Measurements from ENCODE around the gene DMWD. TPM values are rescaled to one million over a fixed set of nuclear protein-coding genes. Genes with fewer than 3 reads are reported as not detected.
"Not testable (repeated sequence)": the region's sequence is repeated elsewhere in the genome, so short reads cannot be mapped to it uniquely, and the experiment has no call there.

DMWD gene
- total RNA-seq, 1 donor from 2014 or later, result 29.9 TPM

GRCh38 chr19:45761714-45762113, 30.9 kb downstream of the DMWD start:
- no peaks in the 10 kb centered on the region for H3K36me3 ChIP-seq (ENCODE audit: control insufficient read depth, insufficient read depth, low read length)
- no peak for DNase-seq (ENCODE audit: low read depth)
- no peak overlapping the region for H3K4me3 ChIP-seq (ENCODE audit: low read depth, low read length)
- TF ChIP-seq CTCF (IDR thresholded peaks at IDR 0.05; ENCODE audit: insufficient read depth, low read length, poor library complexity, severe bottlenecking), result no peak
- peaks cover 7% of the 10 kb centered on the region for H3K27me3 ChIP-seq (ENCODE audit: control insufficient read depth, insufficient read depth, low read length)

- Histone ChIP-seq H3K4me3 (ENCODE audit: low read depth, low read length) (no peak overlapping the region), H3K36me3 (ENCODE audit: control insufficient read depth, insufficient read depth, low read length) (no peaks in the 10 kb centered on the region), H3K27me3 (ENCODE audit: control insufficient read depth, insufficient read depth, low read length) (peaks cover 8% of the 10 kb centered on the region)
- no peak for TF ChIP-seq CTCF (IDR thresholded peaks at IDR 0.05; ENCODE audit: insufficient read depth, low read length, poor library complexity, severe bottlenecking)
- DNase-seq (ENCODE audit: low read depth), result no peak
Observed at GRCh38 chr19:45758921-45759320, 33.7 kb downstream of the DMWD start.

- TF ChIP-seq CTCF (IDR thresholded peaks at IDR 0.05; ENCODE audit: insufficient read depth, low read length, poor library complexity, severe bottlenecking), result no peak
- H3K36me3 ChIP-seq (ENCODE audit: control insufficient read depth, insufficient read depth, low read length), result no peaks in the 10 kb centered on the region
- no peak overlapping the region for H3K4me3 ChIP-seq (ENCODE audit: low read depth, low read length)
- DNase-seq (ENCODE audit: low read depth), result no peak
- H3K27me3 ChIP-seq (ENCODE audit: control insufficient read depth, insufficient read depth, low read length), result peaks cover 2% of the 10 kb centered on the region
Observed at GRCh38 chr19:45757695-45758094, 35.0 kb downstream of the DMWD start.

- no peak for DNase-seq (ENCODE audit: low read depth)
- H3K4me3 ChIP-seq (ENCODE audit: low read depth, low read length), result no peak overlapping the region
- TF ChIP-seq CTCF (IDR thresholded peaks at IDR 0.05; ENCODE audit: insufficient read depth, low read length, poor library complexity, severe bottlenecking), result no peak
- H3K36me3 ChIP-seq (ENCODE audit: control insufficient read depth, insufficient read depth, low read length), result no peaks in the 10 kb centered on the region
- H3K27me3 ChIP-seq (ENCODE audit: control insufficient read depth, insufficient read depth, low read length), result peaks cover 2% of the 10 kb centered on the region
Observed at GRCh38 chr19:45754323-45754722, 38.3 kb downstream of the DMWD start.

- TF ChIP-seq CTCF (IDR thresholded peaks at IDR 0.05; ENCODE audit: insufficient read depth, low read length, poor library complexity, severe bottlenecking), result no peak
- Histone ChIP-seq H3K4me3 (ENCODE audit: low read depth, low read length) (no peak overlapping the region), H3K36me3 (ENCODE audit: control insufficient read depth, insufficient read depth, low read length) (no peaks in the 10 kb centered on the region), H3K27me3 (ENCODE audit: control insufficient read depth, insufficient read depth, low read length) (peaks cover 2% of the 10 kb centered on the region)
- no peak for DNase-seq (ENCODE audit: low read depth)
Observed at GRCh38 chr19:45753548-45753947, 39.1 kb downstream of the DMWD start.

GRCh38 chr19:45752639-45753038, 40.0 kb downstream of the DMWD start:
- no peak for DNase-seq (ENCODE audit: low read depth)
- Histone ChIP-seq H3K4me3 (ENCODE audit: low read depth, low read length) (no peak overlapping the region), H3K27me3 (ENCODE audit: control insufficient read depth, insufficient read depth, low read length) (peaks cover 2% of the 10 kb centered on the region), H3K36me3 (ENCODE audit: control insufficient read depth, insufficient read depth, low read length) (no peaks in the 10 kb centered on the region)
- TF ChIP-seq CTCF (IDR thresholded peaks at IDR 0.05; ENCODE audit: insufficient read depth, low read length, poor library complexity, severe bottlenecking), result no peak

GRCh38 chr19:45751483-45751882, 41.2 kb downstream of the DMWD start:
- not testable (repeated sequence) for H3K27me3 ChIP-seq (ENCODE audit: control insufficient read depth, insufficient read depth, low read length); DNase-seq (ENCODE audit: low read depth); H3K36me3 ChIP-seq (ENCODE audit: control insufficient read depth, insufficient read depth, low read length); H3K4me3 ChIP-seq (ENCODE audit: low read depth, low read length)
